Activated B cell treated with CpG ODN at 0.5 μM for 24 hours (primary cell): ENCODE measurements around the gene SUPT6H. TPM values are rescaled to one million over a fixed set of nuclear protein-coding genes. Genes with fewer than 3 reads are reported as not detected.
"Not testable (repeated sequence)": the region's sequence is repeated elsewhere in the genome, so short reads cannot be mapped to it uniquely, and the experiment has no call there.

Experiments
- ATAC-seq: fragments of 200-7000 bp; cut with Tn5 transposase; one replicate; pipeline ENCODE4 v1.10.0; 2021; ENCODE audit warnings: low read depth, mild to moderate bottlenecking, moderate library complexity
- CTCF ChIA-PET: fragments of 350-600 bp; sonication (Branson Sonifier 250); formaldehyde crosslinking; loops from one replicate; lab custom pipeline; 2021; ENCODE audit warnings: antibody characterized with exemption; lab: Charles Lee
- POLR2A ChIA-PET: fragments of 350-600 bp; sonication (Branson Sonifier 250); formaldehyde crosslinking; loops from one replicate; lab custom pipeline; 2021; ENCODE audit warnings: antibody characterized with exemption; lab: Charles Lee
- DNase-seq: peaks from one replicate; pipeline ENCODE4 v3.0.0; 2022
- H3K27ac Mint-ChIP-seq: one replicate; pipeline ENCODE4 v1.8.0; 2020; ENCODE audit warnings: mixed read lengths
- H3K27me3 Mint-ChIP-seq: one replicate; pipeline ENCODE4 v1.8.0; 2021; ENCODE audit warnings: mixed read lengths
- H3K36me3 Mint-ChIP-seq: one replicate; pipeline ENCODE4 v1.8.0; 2021; ENCODE audit warnings: low read depth, mixed read lengths
- H3K4me1 Mint-ChIP-seq: one replicate; pipeline ENCODE4 v1.8.0; 2021; ENCODE audit warnings: mixed read lengths
- H3K4me3 Mint-ChIP-seq: one replicate; pipeline ENCODE4 v1.8.0; 2020; ENCODE audit warnings: mild to moderate bottlenecking, mixed read lengths
- H3K9me3 Mint-ChIP-seq: one replicate; pipeline ENCODE4 v1.8.0; 2020; ENCODE audit warnings: mixed read lengths
- intact Hi-C: fragments of 100-400 bp; cut with micrococcal nuclease; formaldehyde crosslinking; loops from one replicate; pipeline ENCODE4 v1.15.1; 2024
- total RNA-seq: library from RNA; stranded (reverse); gene quantifications from 2 replicates; pipeline ENCODE4 v1.2.3, GENCODE V29; 2022
- TF ChIP-seq, protein P1 (sequence below): fragments of 200-600 bp; IDR thresholded peaks from one replicate; pipeline ENCODE4 v1.8.0; 2022; ENCODE audit warnings: antibody characterized with exemption, mild to moderate bottlenecking

Gene SUPT6H
- total RNA-seq, 1 donor from 2014 or later, result 92.4 TPM

DNA sequence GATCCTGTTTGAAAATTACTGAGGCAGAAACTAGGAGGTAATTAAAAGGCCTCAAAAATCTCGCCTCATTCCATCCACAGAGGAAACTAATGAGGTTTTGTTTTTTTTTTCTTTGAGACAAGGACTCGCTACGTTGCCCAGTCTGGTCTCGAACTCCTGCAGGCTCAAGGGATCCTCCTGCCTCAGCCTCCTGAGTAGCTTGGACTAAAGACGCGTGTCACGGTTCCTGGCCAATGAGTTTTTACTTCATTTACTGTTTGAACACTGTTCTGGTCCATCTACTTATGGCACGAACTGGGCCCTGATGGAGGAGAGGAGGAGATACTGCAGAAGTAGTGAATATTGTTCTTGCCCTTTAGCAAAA is 16.4 kb upstream of the SUPT6H start:
- H3K27ac Mint-ChIP-seq, result peak overlapping the region; percentile 88
- DNase-seq, result no peak
- ChIA-PET POLR2A (interaction anchor here (0.6 to 5.1 kb wide), 23 partner anchors 11 to 494 kb away, joined by 3 to 100 read pairs (median 9); partner anchors contain the start of genes ALDOC, DHRS13, FAM222B and IFT20), CTCF (interaction anchor here (1.4 to 1.9 kb wide), 4 partner anchors 11 to 472 kb away, joined by 4 to 10 read pairs (median 6); partner anchors contain the start of genes SDF2 and SUPT6H)
- H3K27me3 Mint-ChIP-seq, result no peaks in the 10 kb centered on the region
- peak overlapping the region; percentile 97 for H3K4me3 Mint-ChIP-seq
- H3K36me3 Mint-ChIP-seq, result peaks cover 51% of the 10 kb centered on the region
- H3K4me1 Mint-ChIP-seq, result peaks cover 40% of the 10 kb centered on the region
- intact Hi-C loops, result loop anchor here (1.0 to 2.0 kb wide), 8 partner anchors 17 to 307 kb away; partner anchors contain the start of genes ALDOC, RPL23A, SPAG5 and SUPT6H
- ATAC-seq, result no peak
- TF ChIP-seq, protein P1, sequence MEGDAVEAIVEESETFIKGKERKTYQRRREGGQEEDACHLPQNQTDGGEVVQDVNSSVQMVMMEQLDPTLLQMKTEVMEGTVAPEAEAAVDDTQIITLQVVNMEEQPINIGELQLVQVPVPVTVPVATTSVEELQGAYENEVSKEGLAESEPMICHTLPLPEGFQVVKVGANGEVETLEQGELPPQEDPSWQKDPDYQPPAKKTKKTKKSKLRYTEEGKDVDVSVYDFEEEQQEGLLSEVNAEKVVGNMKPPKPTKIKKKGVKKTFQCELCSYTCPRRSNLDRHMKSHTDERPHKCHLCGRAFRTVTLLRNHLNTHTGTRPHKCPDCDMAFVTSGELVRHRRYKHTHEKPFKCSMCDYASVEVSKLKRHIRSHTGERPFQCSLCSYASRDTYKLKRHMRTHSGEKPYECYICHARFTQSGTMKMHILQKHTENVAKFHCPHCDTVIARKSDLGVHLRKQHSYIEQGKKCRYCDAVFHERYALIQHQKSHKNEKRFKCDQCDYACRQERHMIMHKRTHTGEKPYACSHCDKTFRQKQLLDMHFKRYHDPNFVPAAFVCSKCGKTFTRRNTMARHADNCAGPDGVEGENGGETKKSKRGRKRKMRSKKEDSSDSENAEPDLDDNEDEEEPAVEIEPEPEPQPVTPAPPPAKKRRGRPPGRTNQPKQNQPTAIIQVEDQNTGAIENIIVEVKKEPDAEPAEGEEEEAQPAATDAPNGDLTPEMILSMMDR, result no peak
- H3K9me3 Mint-ChIP-seq, result no peaks in the 10 kb centered on the region

DNA sequence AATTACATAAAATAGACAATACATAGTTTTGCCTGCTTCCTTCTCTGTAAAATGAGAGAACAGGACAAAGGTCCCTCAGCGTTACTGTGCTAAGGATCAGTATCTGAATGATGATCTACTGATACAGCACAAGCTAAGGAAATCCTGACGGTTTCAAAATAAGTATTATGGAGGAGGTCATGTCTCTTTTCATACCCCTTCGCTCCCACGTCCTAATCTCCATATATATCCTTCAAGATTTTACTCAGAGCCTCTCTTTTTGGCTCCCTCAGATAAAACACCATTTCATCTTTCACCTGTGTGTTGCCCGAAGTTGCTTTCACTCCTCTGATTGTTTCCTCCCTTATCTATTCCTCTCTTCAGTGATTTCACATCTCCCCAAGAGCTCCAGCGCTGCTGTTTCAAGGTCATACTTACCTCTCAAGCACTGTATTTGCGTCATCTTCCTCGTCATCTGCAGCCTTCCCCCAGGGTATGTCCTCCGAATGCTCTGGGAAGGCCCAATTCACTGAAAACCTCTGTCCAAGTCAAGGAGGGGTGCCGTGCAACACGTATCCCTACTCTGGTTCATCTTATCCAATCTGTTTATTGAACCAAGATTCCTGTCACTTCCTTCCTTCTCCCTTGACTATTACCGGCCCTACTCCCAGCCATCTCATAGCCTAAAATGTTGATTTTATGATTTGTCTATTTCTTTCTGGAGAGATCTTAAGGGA is 15.8 kb upstream of the SUPT6H start:
- Mint-ChIP-seq H3K36me3 (peaks cover 47% of the 10 kb centered on the region), H3K4me3 (peak overlapping the region; percentile 97), H3K27ac (peak overlapping the region; percentile 88), H3K27me3 (no peaks in the 10 kb centered on the region), H3K9me3 (no peaks in the 10 kb centered on the region), H3K4me1 (peaks cover 40% of the 10 kb centered on the region)
- ChIA-PET POLR2A (interaction anchor here (0.5 to 5.1 kb wide), 14 partner anchors 16 to 308 kb away, joined by 3 to 100 read pairs (median 6); partner anchors contain the start of genes DHRS13, NEK8, PIGS and PROCA1), CTCF (interaction anchor here (0.7 to 1.7 kb wide), 17 partner anchors 12 to 471 kb away, joined by 3 to 16 read pairs (median 5); partner anchors contain the start of genes RPL23A, SDF2, SUPT6H and TLCD1)
- ATAC-seq, result no peak
- TF ChIP-seq, protein P1, result no peak
- no peak for DNase-seq
- intact Hi-C loops, result loop anchor here (1.0 to 2.0 kb wide), 3 partner anchors 257 to 471 kb away; partner anchors contain the start of gene DHRS13

DNA sequence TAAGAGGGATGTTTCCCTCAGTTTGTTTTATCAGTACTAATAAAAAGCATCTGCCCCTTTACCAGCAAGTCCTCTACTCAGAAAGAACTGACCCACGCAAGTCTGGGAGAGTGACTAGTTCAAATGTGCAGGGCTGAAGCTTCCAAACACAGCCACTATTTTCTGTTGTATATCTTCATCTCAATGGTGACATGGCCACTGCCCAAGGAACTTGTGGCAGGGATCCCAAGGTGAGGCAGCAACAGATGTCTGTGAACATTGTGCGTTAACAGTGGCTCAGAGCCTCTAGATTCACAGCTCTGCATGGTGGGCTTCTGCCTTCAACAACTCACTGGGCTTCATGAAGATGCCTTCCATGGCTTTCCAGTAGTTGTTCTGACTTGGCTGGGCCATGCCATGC is 13.3 kb upstream of the SUPT6H start:
- Mint-ChIP-seq H3K27me3 (no peaks in the 10 kb centered on the region), H3K9me3 (no peaks in the 10 kb centered on the region), H3K4me1 (peaks cover 27% of the 10 kb centered on the region), H3K4me3 (no peak overlapping the region), H3K27ac (no peak overlapping the region), H3K36me3 (peaks cover 44% of the 10 kb centered on the region)
- TF ChIP-seq, protein P1, result no peak
- ATAC-seq (no peak), DNase-seq (no peak)
- ChIA-PET POLR2A (interaction anchor here (1.0 kb wide), 1 partner anchor 13 kb away, joined by 6 read pairs; the partner anchor contains the start of genes SDF2 and SUPT6H), CTCF (interaction anchor here (0.7 to 1.2 kb wide), 5 partner anchors 13 to 267 kb away, joined by 3 read pairs; partner anchors contain the start of genes SDF2 and SUPT6H)
- intact Hi-C loops, result no loop called here

DNA sequence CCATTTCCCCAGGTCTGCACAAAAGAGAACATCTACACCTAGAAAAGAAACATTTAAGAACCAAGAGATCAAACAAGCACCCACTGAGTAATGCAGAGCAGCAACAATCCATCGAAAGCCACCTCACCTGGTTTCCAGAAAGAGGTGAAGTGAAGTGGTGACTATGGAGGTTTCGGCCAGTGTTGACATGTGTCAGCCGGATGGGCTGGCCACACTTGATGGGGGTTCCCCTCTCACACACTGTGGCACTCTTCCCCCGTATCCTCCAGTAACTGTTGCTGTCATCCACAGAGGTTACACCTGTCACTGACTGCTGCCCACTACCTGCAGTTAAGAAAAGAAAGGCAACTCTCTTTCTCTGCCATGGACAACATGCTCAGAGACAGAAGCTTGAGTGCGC is 6.8 kb upstream of the SUPT6H start:
- Mint-ChIP-seq H3K27me3 (no peaks in the 10 kb centered on the region), H3K9me3 (no peaks in the 10 kb centered on the region), H3K27ac (no peak overlapping the region), H3K36me3 (peaks cover 56% of the 10 kb centered on the region), H3K4me1 (peaks cover 4% of the 10 kb centered on the region), H3K4me3 (no peak overlapping the region)
- TF ChIP-seq, protein P1, result no peak
- no peak for DNase-seq
- intact Hi-C loops, result no loop called here
- ATAC-seq, result no peak
- ChIA-PET POLR2A (no interaction called here), CTCF (no interaction called here)

DNA sequence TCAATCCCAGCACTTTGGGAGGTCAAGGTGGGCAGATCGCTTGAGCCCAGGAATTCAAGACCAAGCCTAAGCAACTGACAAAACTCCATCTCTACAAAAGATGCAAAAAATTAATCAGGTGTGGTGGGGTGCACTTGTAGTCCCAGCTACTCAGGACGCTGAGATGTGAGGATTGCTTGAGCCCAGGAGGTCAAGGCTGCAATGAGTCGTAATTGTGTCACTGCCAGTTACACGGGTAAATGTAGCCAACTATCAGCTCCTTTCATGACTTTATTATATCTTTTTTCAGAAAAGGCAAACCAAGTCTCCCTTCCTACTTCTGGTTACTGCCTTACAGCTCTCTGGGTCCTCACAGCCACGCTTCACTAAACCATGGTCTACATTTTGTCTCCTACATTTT is 4.2 kb upstream of the SUPT6H start:
- ATAC-seq (no peak), DNase-seq (no peak)
- H3K27ac Mint-ChIP-seq, result no peak overlapping the region
- POLR2A ChIA-PET, result no interaction called here
- TF ChIP-seq, protein P1, result no peak
- intact Hi-C loops, result no loop called here
- H3K4me1 Mint-ChIP-seq, result peaks cover 28% of the 10 kb centered on the region
- CTCF ChIA-PET, result no interaction called here
- no peaks in the 10 kb centered on the region for H3K9me3 Mint-ChIP-seq
- H3K27me3 Mint-ChIP-seq, result no peaks in the 10 kb centered on the region
- peaks cover 56% of the 10 kb centered on the region for H3K36me3 Mint-ChIP-seq
- no peak overlapping the region for H3K4me3 Mint-ChIP-seq

DNA sequence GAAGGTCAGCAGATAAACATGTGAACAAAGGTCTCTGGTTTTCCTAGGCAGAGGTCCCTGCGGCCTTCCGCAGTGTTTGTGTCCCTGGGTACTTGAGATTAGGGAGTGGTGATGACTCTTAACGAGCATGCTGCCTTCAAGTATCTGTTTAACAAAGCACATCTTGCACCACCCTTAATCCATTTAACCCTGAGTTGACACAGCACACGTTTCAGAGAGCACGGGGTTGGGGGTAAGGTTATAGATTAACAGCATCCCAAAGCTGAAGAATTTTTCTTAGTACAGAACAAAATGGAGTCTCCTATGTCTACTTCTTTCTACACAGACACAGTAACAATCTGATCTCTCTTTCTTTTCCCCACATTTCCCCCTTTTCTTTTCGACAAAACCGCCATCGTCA is 3.7 kb upstream of the SUPT6H start:
- H3K9me3 Mint-ChIP-seq, CTCF ChIA-PET, H3K27me3 Mint-ChIP-seq, POLR2A ChIA-PET, H3K27ac Mint-ChIP-seq, ATAC-seq, H3K4me3 Mint-ChIP-seq, intact Hi-C loops, DNase-seq: not testable (repeated sequence)
- H3K36me3 Mint-ChIP-seq, result peaks cover 52% of the 10 kb centered on the region
- H3K4me1 Mint-ChIP-seq, result peaks cover 34% of the 10 kb centered on the region

- DNase-seq, intact Hi-C loops, POLR2A ChIA-PET, H3K27ac Mint-ChIP-seq, H3K9me3 Mint-ChIP-seq, ATAC-seq, H3K4me3 Mint-ChIP-seq, H3K27me3 Mint-ChIP-seq, CTCF ChIA-PET: not testable (repeated sequence)
- H3K36me3 Mint-ChIP-seq, result peaks cover 48% of the 10 kb centered on the region
- peaks cover 38% of the 10 kb centered on the region for H3K4me1 Mint-ChIP-seq
Measured at GRCh38 chr17:28658766-28659496, 3.1 kb upstream of the SUPT6H start.
